K562 (cell line): ENCODE data around the gene CIB1. TPM values are rescaled to one million over a fixed set of nuclear protein-coding genes. Genes with fewer than 3 reads are reported as not detected.
A peak's percentile ranks its signal among the peaks of the same experiment; 100 is the strongest.

Experiments
- CREM ChIP-seq: IDR thresholded peaks from 2 replicates; pipeline ENCODE4 v1.6.1; 2014; ENCODE audit warnings: antibody characterized with exemption, low read depth
- E2F8 ChIP-seq: fragments of 450-650 bp; IDR thresholded peaks from 2 replicates; pipeline ENCODE4 v1.7.1; 2018; ENCODE audit warnings: mild to moderate bottlenecking, low read depth; ENCODE audit not compliant: partially characterized antibody
- FOXK2 ChIP-seq, 2 experiments: fragments of 450-650 bp; IDR thresholded peaks in 1 of 2; conservative IDR thresholded peaks in 1 of 2; 2 replicates each; pipeline ENCODE4 v1.6.1; 2016; ENCODE audit warnings: low read depth in 2 of 2, mild to moderate bottlenecking in 1 of 2
- MXD1 ChIP-seq: fragments of 250-450 bp; sonication (Bioruptor Pico); IDR thresholded peaks from 2 replicates; pipeline ENCODE4 v1.8.0; 2021; ENCODE audit warnings: borderline replicate concordance, mild to moderate bottlenecking, moderate library complexity; ENCODE audit not compliant: poor library complexity, severe bottlenecking
- NFATC3 ChIP-seq: fragments of 450-650 bp; IDR thresholded peaks from 2 replicates; pipeline ENCODE4 v1.6.1; 2017; ENCODE audit warnings: mild to moderate bottlenecking
- NONO ChIP-seq, 2 experiments: fragments of 200-400 bp in 1 of 2; fragments of 450-650 bp in 1 of 2; formaldehyde crosslinking in 1 of 2; IDR thresholded peaks; 2 replicates each; pipeline ENCODE4 v1.6.1; 2017; ENCODE audit warnings: low read depth in 2 of 2, mild to moderate bottlenecking in 2 of 2, moderate library complexity in 2 of 2, low read length in 1 of 2
- PYGO2 ChIP-seq: fragments of 450-650 bp; IDR thresholded peaks from 2 replicates; pipeline ENCODE4 v1.6.1; 2016; ENCODE audit warnings: mild to moderate bottlenecking, missing genetic modification characterization, moderate library complexity, missing compliant biosample characterization
- RBM15 ChIP-seq: fragments of 200-400 bp; formaldehyde crosslinking; IDR thresholded peaks from 2 replicates; pipeline ENCODE4 v1.6.1; 2018; ENCODE audit warnings: mild to moderate bottlenecking, low read length, moderate library complexity; ENCODE audit not compliant: insufficient read depth
- SMAD4 ChIP-seq: fragments of 250-450 bp; sonication (Bioruptor Pico); conservative IDR thresholded peaks from 2 replicates; pipeline ENCODE4 v1.8.0; 2021; ENCODE audit warnings: inconsistent platforms, mild to moderate bottlenecking, moderate library complexity
- SMARCE1 ChIP-seq: fragments of 450-650 bp; IDR thresholded peaks from 2 replicates; pipeline ENCODE4 v1.7.1; 2016; ENCODE audit warnings: mild to moderate bottlenecking
- TEAD4 ChIP-seq, 2 experiments: sonication (generic) in 1 of 2; formaldehyde crosslinking in 1 of 2; IDR thresholded peaks; 2 replicates each; pipeline versions ENCODE4 v1.6.1 to v1.8.0; 2012 to 2022; ENCODE audit warnings: borderline replicate concordance in 1 of 2, inconsistent platforms in 1 of 2, low read length in 1 of 2, mild to moderate bottlenecking in 1 of 2, missing genetic modification reagents in 1 of 2
- TFAP4 ChIP-seq: sonication (generic); formaldehyde crosslinking; IDR thresholded peaks from 2 replicates; pipeline ENCODE4 v1.8.0; 2022; ENCODE audit warnings: missing genetic modification reagents, mild to moderate bottlenecking, moderate library complexity, borderline replicate concordance
- USF2 ChIP-seq: sonication (generic); formaldehyde crosslinking; IDR thresholded peaks from 2 replicates; pipeline ENCODE4 v1.5.0; 2020; ENCODE audit warnings: missing genetic modification reagents
- WHSC1 ChIP-seq: IDR thresholded peaks from one replicate; pipeline ENCODE4 v1.6.1; 2012; ENCODE audit warnings: low read length, control low read depth, inconsistent platforms
- ZNF75A ChIP-seq: fragments of 450-650 bp; formaldehyde crosslinking; IDR thresholded peaks from 2 replicates; pipeline ENCODE4 v1.4.0; 2020; ENCODE audit warnings: mild to moderate bottlenecking
- ZNF780A ChIP-seq: fragments of 250-450 bp; sonication (Bioruptor Pico); IDR thresholded peaks from 2 replicates; pipeline ENCODE4 v1.5.0; 2021; ENCODE audit warnings: mild to moderate bottlenecking
- polyA plus RNA-seq, 8 experiments: library from polyadenylated mRNA; depleted of rRNA in 4 of 8; stranded (reverse) in 5 of 8; unstranded in 3 of 8; fragments of >200 nt; fragmentation: Nextera tagmentation in 2 of 8; fragmentation: Illumina TruSeq in 1 of 8; extraction: Ambion mirVana in 2 of 8; extraction: Trizol in 1 of 8; gene quantifications; 2 replicates each; pipeline versions ENCODE4 v1.2.1 to v1.2.3, GENCODE V29; 2011 to 2014; ENCODE audit warnings: inconsistent platforms in 1 of 8, missing spikeins in 1 of 8
- total RNA-seq, 7 experiments: library from RNA; depleted of rRNA in 6 of 7; stranded (reverse); fragments of >200 nt in 6 of 7; fragmentation: Illumina TruSeq in 2 of 7; extraction: Trizol in 2 of 7; gene quantifications; 2 replicates each; pipeline versions ENCODE4 v1.2.1 to v1.2.3, GENCODE V29; 2011 to 2021; ENCODE audit warnings: low replicate concordance in 1 of 7

CIB1 gene
- total and polyA plus RNA-seq, 9 of the 15 experiments (the other 6 are each of a cell fraction or from before 2014, with no cell fraction given), result 14.9 to 136 (median 64.5) TPM

- TF ChIP-seq TFAP4 (no peak), CREM (no peak), WHSC1 (no peak), ZNF75A (CRISPR knock-in tag) (no peak), MXD1 (no peak), SMARCE1 (peak; percentile 53; the same call in 1 of the 2 replicates), NONO (IDR thresholded peaks at IDR 0.05; ENCODE audit: low read depth in 2 of 2, low read length in 1 of 2) (no peak), USF2 (CRISPR knock-in tag) (no peak), RBM15 (no peak), ZNF780A (no peak), E2F8 (no peak), NFATC3 (no peak), TEAD4 (IDR thresholded peaks at IDR 0.05; ENCODE audit: low read length) (peak; percentile 76), TEAD4 (CRISPR knock-in tag; IDR thresholded peaks at IDR 0.05; ENCODE audit: borderline replicate concordance) (no peak), PYGO2 (tag) (no peak), FOXK2 (conservative IDR thresholded peaks at IDR 0.05 in 1 of 2, IDR thresholded peaks at IDR 0.05 in 1 of 2; ENCODE audit: low read depth in 2 of 2) (no peak), SMAD4 (CRISPR knock-in tag) (peak; percentile 48)
Observed at GRCh38 chr15:90213122-90213817, 20.5 kb downstream of the CIB1 start (continued).
